DND-41 (cell line): ENCODE data around the gene KBTBD4.

ENCODE experiments used
- ATAC-seq: fragments of 200-7000 bp; cut with Tn5 transposase; 3 replicates; pipeline ENCODE4 v1.9.1; 2021; ENCODE audit warnings: low read depth; ENCODE audit not compliant: insufficient read depth
- DNase-seq: peaks from one replicate; pipeline ENCODE4 v3.0.0-alpha.2; 2020
- H2AFZ ChIP-seq: 2 replicates; pipeline ENCODE4 v1.6.0; 2012; ENCODE audit warnings: low read depth, low read length
- H3K27ac ChIP-seq: 2 replicates; pipeline ENCODE4 v1.5.1; 2012; ENCODE audit warnings: low read length, inconsistent platforms
- H3K27me3 ChIP-seq: fragments of 200-600 bp; sonication (generic); 2 replicates; pipeline ENCODE4 v1.6.0; 2012; ENCODE audit warnings: low read length, mild to moderate bottlenecking, inconsistent platforms; ENCODE audit not compliant: insufficient read depth, poor library complexity
- H3K36me3 ChIP-seq: 2 replicates; pipeline ENCODE4 v1.5.1; 2012; ENCODE audit warnings: low read length, inconsistent platforms; ENCODE audit not compliant: insufficient read depth
- H3K4me1 ChIP-seq: 2 replicates; pipeline ENCODE4 v1.5.1; 2012; ENCODE audit warnings: mild to moderate bottlenecking, low read length; ENCODE audit not compliant: insufficient read depth
- H3K4me2 ChIP-seq: 2 replicates; pipeline ENCODE4 v1.6.0; 2012; ENCODE audit warnings: mild to moderate bottlenecking, moderate library complexity, low read length, inconsistent platforms; ENCODE audit not compliant: insufficient read depth
- H3K4me3 ChIP-seq, 2 experiments: fragments of 200-600 bp in 1 of 2; shearing (Covaris generic) in 1 of 2; 2 replicates each; pipeline ENCODE4 v1.5.1; 2012 to 2016; ENCODE audit warnings: inconsistent platforms in 2 of 2, low read length in 2 of 2, mild to moderate bottlenecking in 2 of 2, low read depth in 1 of 2, moderate library complexity in 1 of 2
- H3K79me2 ChIP-seq: 2 replicates; pipeline ENCODE4 v1.6.0; 2012; ENCODE audit warnings: low read length, inconsistent platforms; ENCODE audit not compliant: insufficient read depth
- H3K9ac ChIP-seq: 2 replicates; pipeline ENCODE4 v1.6.0; 2012; ENCODE audit warnings: low read depth, mild to moderate bottlenecking, inconsistent platforms, low read length, moderate library complexity
- H3K9me3 ChIP-seq: 2 replicates; pipeline ENCODE4 v1.5.1; 2012; ENCODE audit warnings: low read length, moderate library complexity, mild to moderate bottlenecking, inconsistent platforms; ENCODE audit not compliant: insufficient read depth, severe bottlenecking
- H4K20me1 ChIP-seq: 2 replicates; pipeline ENCODE4 v1.6.0; 2012; ENCODE audit warnings: low read length; ENCODE audit not compliant: insufficient read depth
- CTCF ChIP-seq: IDR thresholded peaks from 2 replicates; pipeline ENCODE4 v1.5.1; 2012; ENCODE audit warnings: borderline replicate concordance, low read length, moderate library complexity, mild to moderate bottlenecking; ENCODE audit not compliant: poor library complexity, severe bottlenecking; ENCODE audit errors: extremely low read depth
- EZH2 ChIP-seq: IDR thresholded peaks from 3 replicates; pipeline ENCODE4 v1.6.1; 2012; ENCODE audit warnings: borderline replicate concordance, low read depth, mild to moderate bottlenecking, moderate library complexity, low read length, inconsistent platforms; ENCODE audit not compliant: severe bottlenecking

The KBTBD4 gene

GRCh38 chr11:47615249-47615648, 36.5 kb upstream of the KBTBD4 start:
- H3K4me2 ChIP-seq = no peak overlapping the region
- H3K9me3 ChIP-seq = no peaks in the 10 kb centered on the region
- TF ChIP-seq CTCF (no peak), EZH2 (no peak)
- no peaks in the 10 kb centered on the region for H3K27me3 ChIP-seq
- no peaks in the 10 kb centered on the region for H4K20me1 ChIP-seq
- DNase-seq (no peak), ATAC-seq (no peak)
- no peak overlapping the region for H3K4me3 ChIP-seq
- H3K79me2 ChIP-seq = no peaks in the 10 kb centered on the region
- no peak overlapping the region for H3K9ac ChIP-seq
- H3K27ac ChIP-seq = no peak overlapping the region
- no peak overlapping the region for H2AFZ ChIP-seq
- peaks cover 40% of the 10 kb centered on the region; the same call in 1 of the 2 replicates for H3K36me3 ChIP-seq
- H3K4me1 ChIP-seq = no peaks in the 10 kb centered on the region

GRCh38 chr11:47611348-47611794, 32.6 kb upstream of the KBTBD4 start:
- Histone ChIP-seq H3K9me3 (no peaks in the 10 kb centered on the region), H3K9ac (no peak overlapping the region), H2AFZ (no peak overlapping the region), H3K27me3 (no peaks in the 10 kb centered on the region), H3K36me3 (peaks cover 7% of the 10 kb centered on the region; the same call in 1 of the 2 replicates), H3K79me2 (no peaks in the 10 kb centered on the region), H3K4me1 (no peaks in the 10 kb centered on the region), H3K27ac (no peak overlapping the region), H3K4me2 (no peak overlapping the region), H4K20me1 (no peaks in the 10 kb centered on the region), H3K4me3 (no peak overlapping the region)
- TF ChIP-seq CTCF (no peak), EZH2 (no peak)
- no peak for DNase-seq
- no peak for ATAC-seq

- peak; percentile 23 for DNase-seq
- Histone ChIP-seq H3K4me2 (no peak overlapping the region), H3K27ac (no peak overlapping the region), H3K79me2 (no peaks in the 10 kb centered on the region), H3K4me3 (no peak overlapping the region), H3K36me3 (peaks cover 7% of the 10 kb centered on the region; the same call in 1 of the 2 replicates), H3K9me3 (no peaks in the 10 kb centered on the region), H3K4me1 (no peaks in the 10 kb centered on the region), H3K27me3 (no peaks in the 10 kb centered on the region), H2AFZ (no peak overlapping the region), H3K9ac (no peak overlapping the region), H4K20me1 (no peaks in the 10 kb centered on the region)
- ATAC-seq = peak; percentile 47; the same call in 2 of the 3 replicates
- no peak for TF ChIP-seq CTCF
- TF ChIP-seq EZH2 = no peak
These were observed 30.9 kb upstream of the KBTBD4 start for GRCh38 chr11:47609675-47610074.

- Histone ChIP-seq H3K79me2 (no peaks in the 10 kb centered on the region), H3K27ac (no peak overlapping the region), H3K36me3 (peaks cover 7% of the 10 kb centered on the region; the same call in 1 of the 2 replicates), H3K9ac (no peak overlapping the region), H4K20me1 (no peaks in the 10 kb centered on the region), H3K4me3 (no peak overlapping the region), H3K9me3 (no peaks in the 10 kb centered on the region), H3K27me3 (no peaks in the 10 kb centered on the region), H3K4me1 (no peaks in the 10 kb centered on the region), H2AFZ (no peak overlapping the region), H3K4me2 (no peak overlapping the region)
- TF ChIP-seq EZH2 (no peak), CTCF (no peak)
- no peak for ATAC-seq
- DNase-seq = no peak
These were observed 28.6 kb upstream of the KBTBD4 start for GRCh38 chr11:47607380-47607779.
